Esophagus squamous epithelium (tissue), 5 donors: ENCODE results near the gene AKIRIN2. TPM values are rescaled to one million over a fixed set of nuclear protein-coding genes. Genes with fewer than 3 reads are reported as not detected.

ENCODE experiments used
- DNase-seq: peaks from one replicate; lab custom pipeline; 2025; lab: John Stamatoyannopoulos, UW
- H3K27ac ChIP-seq, 4 donors: fragments of 200-600 bp; sonication (generic); one replicate each; pipeline ENCODE4 v1.5.1; 2016 to 2019; ENCODE audit warnings: mild to moderate bottlenecking in 1 of 4
- H3K27me3 ChIP-seq, 4 donors: fragments of 200-600 bp; sonication (generic); 1 replicate in 3 of 4; 2 replicates in 1 of 4; pipeline versions ENCODE4 v1.5.1 to v1.6.0; 2017 to 2021; ENCODE audit warnings: antibody characterized with exemption in 1 of 4
- H3K36me3 ChIP-seq, 3 donors: fragments of 200-600 bp; sonication (generic); one replicate each; pipeline ENCODE4 v1.5.1; 2016 to 2019
- H3K4me1 ChIP-seq, 3 donors: fragments of 200-600 bp; sonication (generic); one replicate each; pipeline ENCODE4 v1.5.1; 2017 to 2019
- H3K4me3 ChIP-seq, 4 donors: fragments of 200-600 bp; sonication (generic); 1 replicate in 3 of 4; 2 replicates in 1 of 4; pipeline ENCODE4 v1.5.1; 2016 to 2019; ENCODE audit warnings: mild to moderate bottlenecking in 2 of 4, moderate library complexity in 1 of 4
- H3K9me3 ChIP-seq, 3 donors: fragments of 200-600 bp; sonication (generic); one replicate each; pipeline ENCODE4 v1.5.1; 2016 to 2019
- POLR2A ChIP-seq, 4 donors: fragments of 450-650 bp; IDR thresholded peaks; one replicate each; pipeline ENCODE4 v1.6.1; 2017; ENCODE audit warnings: antibody characterized with exemption in 4 of 4, mild to moderate bottlenecking in 4 of 4, moderate library complexity in 3 of 4
- WGBS, 2 donors: methylation state at CpG; one replicate each; pipeline ENCODE4 v1.1.5; 2018; 5-methylcytosine and 5-hydroxymethylcytosine counted together
- intact Hi-C: fragments of 100-400 bp; cut with DNase I; formaldehyde crosslinking; loops from one replicate; pipeline ENCODE4 v1.15.0; 2022
- total RNA-seq, 4 donors: library from RNA; depleted of rRNA; stranded (reverse); fragments of >200 nt; gene quantifications; one replicate each; pipeline ENCODE4 v1.1.0, GENCODE V29; 2016
- TF ChIP-seq, protein P1 (sequence below), 6 experiments: fragments of 450-650 bp in 4 of 6; fragments of 200-600 bp in 2 of 6; sonication (generic) in 2 of 6; IDR thresholded peaks; one replicate each; pipeline ENCODE4 v1.5.1; 2016 to 2019; ENCODE audit warnings: antibody characterized with exemption in 6 of 6, mild to moderate bottlenecking in 4 of 6, moderate library complexity in 4 of 6
- donor health status: DM: yes; HTN: yes; CAD: no.

The AKIRIN2 gene
- total RNA-seq, 4 donors from 2014 or later = 13.8 to 36.7 (median 25.4) TPM

DNA sequence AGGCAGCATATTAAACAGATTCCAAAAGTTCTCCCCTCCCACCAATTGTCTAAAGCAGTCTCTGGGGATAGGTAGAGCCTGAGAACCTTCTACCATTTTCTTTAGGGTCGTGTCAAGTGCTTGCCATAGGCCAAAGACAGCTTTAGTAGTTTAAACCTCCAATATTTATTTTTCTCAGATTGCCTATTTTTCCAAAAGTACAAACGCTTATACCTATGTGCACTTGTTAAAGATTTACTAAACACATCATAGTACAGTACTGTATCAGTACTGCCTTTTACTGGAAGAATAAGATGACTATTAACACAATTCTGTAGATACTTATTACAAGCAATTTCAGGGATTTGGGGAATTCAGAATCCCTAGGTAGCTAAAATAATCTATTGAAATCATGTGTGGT, 29.4 kb downstream of the AKIRIN2 start:
- intact Hi-C loops = no loop called here
- WGBS, 2 donors = 90 to 92% methylated on average over 2 of the region's 2 CpGs
- Histone ChIP-seq H3K4me3 (no peak overlapping the region), H3K27ac (no peak overlapping the region), H3K4me1 (peaks cover 0 to 11% (median 0%) of the 10 kb centered on the region in 3 donors), H3K36me3 (peaks cover 0 to 95% (median 18%) of the 10 kb centered on the region in 3 donors), H3K9me3 (no peaks in the 10 kb centered on the region), H3K27me3 (no peaks in the 10 kb centered on the region)
- DNase-seq = no peak
- TF ChIP-seq, protein P1, sequence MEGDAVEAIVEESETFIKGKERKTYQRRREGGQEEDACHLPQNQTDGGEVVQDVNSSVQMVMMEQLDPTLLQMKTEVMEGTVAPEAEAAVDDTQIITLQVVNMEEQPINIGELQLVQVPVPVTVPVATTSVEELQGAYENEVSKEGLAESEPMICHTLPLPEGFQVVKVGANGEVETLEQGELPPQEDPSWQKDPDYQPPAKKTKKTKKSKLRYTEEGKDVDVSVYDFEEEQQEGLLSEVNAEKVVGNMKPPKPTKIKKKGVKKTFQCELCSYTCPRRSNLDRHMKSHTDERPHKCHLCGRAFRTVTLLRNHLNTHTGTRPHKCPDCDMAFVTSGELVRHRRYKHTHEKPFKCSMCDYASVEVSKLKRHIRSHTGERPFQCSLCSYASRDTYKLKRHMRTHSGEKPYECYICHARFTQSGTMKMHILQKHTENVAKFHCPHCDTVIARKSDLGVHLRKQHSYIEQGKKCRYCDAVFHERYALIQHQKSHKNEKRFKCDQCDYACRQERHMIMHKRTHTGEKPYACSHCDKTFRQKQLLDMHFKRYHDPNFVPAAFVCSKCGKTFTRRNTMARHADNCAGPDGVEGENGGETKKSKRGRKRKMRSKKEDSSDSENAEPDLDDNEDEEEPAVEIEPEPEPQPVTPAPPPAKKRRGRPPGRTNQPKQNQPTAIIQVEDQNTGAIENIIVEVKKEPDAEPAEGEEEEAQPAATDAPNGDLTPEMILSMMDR (IDR thresholded peaks at IDR 0.05) = no peak

DNA sequence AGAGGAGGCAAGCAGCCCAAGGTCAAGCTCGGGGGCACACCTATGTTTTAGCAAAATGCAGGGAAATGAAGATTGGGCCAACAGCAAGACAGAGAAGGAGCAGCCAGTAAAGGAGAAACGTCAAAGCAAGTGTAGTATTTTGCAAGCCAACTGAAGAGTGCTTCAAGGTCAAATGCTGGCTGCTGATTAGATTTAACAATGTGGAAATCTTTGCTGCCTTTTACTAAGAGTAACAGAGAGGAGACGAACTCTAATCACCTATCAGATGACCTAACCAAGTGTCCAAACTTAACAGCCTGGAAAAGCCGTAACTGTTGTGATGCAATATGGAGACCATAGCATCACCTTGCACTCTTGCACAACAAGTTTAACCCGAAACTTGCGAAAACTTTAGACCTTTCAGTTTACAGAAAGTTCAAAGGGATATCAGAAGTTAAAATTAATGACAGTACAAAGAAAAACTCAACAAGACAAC, 30.4 kb downstream of the AKIRIN2 start:
- H3K36me3 ChIP-seq = peaks cover 0 to 91% (median 11%) of the 10 kb centered on the region in 3 donors
- H3K27ac ChIP-seq = no peak overlapping the region
- intact Hi-C loops = no loop called here

DNA sequence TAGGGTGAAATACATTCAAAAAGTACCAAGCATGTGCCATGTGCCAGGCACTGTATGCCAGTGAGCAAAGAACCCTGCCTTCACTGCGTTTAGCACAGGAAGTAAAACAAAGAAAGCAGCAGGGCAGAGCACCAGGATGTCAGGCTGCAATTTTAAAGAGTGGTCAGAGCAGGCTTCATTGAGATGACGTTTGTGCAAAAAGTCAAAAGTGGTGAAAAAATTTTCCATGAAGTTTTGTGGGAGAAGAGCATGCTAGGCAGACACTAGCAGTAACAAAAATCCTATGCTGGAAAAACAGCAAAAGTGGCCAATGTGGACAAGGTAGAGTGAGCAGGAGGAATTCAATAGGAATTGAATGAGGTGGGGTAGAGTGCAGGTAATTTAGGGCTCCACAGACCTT, 31.3 kb downstream of the AKIRIN2 start:
- Histone ChIP-seq H3K4me3 (no peak overlapping the region), H3K27me3 (no peaks in the 10 kb centered on the region), H3K27ac (no peak overlapping the region), H3K36me3 (peaks cover 0 to 82% (median 8%) of the 10 kb centered on the region in 3 donors), H3K4me1 (peaks cover 0 to 11% (median 0%) of the 10 kb centered on the region in 3 donors), H3K9me3 (no peaks in the 10 kb centered on the region)
- intact Hi-C loops = no loop called here
- WGBS, 2 donors = 38 to 49% methylated on average over 2 of the region's 2 CpGs
- no peak for TF ChIP-seq POLR2A (IDR thresholded peaks at IDR 0.05)
- TF ChIP-seq, protein P1 (IDR thresholded peaks at IDR 0.05) = no peak
- no peak for DNase-seq

More for the DNA sequence above, 30.4 kb downstream of the AKIRIN2 start:
- DNase-seq = no peak
- TF ChIP-seq, protein P1 (IDR thresholded peaks at IDR 0.05) = no peak
- TF ChIP-seq POLR2A (IDR thresholded peaks at IDR 0.05) = no peak
- WGBS, 2 donors = 77 to 84% methylated on average over 6 of the region's 6 CpGs
- Histone ChIP-seq H3K9me3 (no peaks in the 10 kb centered on the region), H3K27me3 (no peaks in the 10 kb centered on the region), H3K4me3 (no peak overlapping the region), H3K4me1 (peaks cover 0 to 11% (median 0%) of the 10 kb centered on the region in 3 donors)

DNA sequence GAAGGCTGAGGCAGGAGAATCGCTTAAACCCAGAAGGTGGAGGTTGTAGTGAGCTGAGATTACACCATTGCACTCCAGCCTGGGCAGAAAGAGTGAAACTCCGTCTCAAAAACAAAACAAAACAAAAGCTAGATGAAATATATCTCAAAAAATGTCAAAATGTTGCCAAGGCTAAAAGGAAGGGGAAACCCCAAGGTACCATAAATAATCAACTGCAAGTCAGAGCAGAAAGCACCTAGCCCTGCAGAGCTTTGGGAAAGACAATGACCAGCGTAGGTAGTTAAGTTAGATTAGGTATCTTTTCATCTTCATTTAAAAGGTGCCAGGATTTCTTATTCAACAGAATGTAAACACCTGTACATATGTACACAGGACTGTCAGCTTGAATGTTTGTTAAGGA, 33.0 kb downstream of the AKIRIN2 start:
- H3K36me3 ChIP-seq = peaks cover 0 to 73% (median 8%) of the 10 kb centered on the region in 3 donors

DNA sequence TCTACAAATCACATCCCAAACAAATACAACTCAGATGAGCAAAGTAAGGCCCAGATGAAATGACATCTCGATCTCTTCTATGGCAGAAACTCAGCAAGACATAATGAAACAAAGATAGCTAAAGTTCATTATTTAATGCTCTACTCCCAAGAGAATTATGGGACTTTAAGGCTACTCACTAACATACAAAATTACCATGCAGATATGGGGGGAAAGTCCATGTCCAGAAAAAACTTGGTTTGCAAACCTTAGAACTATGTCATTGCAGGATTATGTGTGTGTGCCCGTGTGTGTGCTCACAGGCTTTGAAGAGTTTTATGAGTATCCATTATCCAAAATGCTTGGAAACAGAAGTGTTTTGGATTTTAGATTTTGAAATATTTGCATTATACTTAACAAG, 34.0 kb downstream of the AKIRIN2 start:
- TF ChIP-seq, protein P1 (IDR thresholded peaks at IDR 0.05) = no peak
- TF ChIP-seq POLR2A (IDR thresholded peaks at IDR 0.05) = no peak
- no peak overlapping the region for H3K27ac ChIP-seq
- H3K4me3 ChIP-seq = no peak overlapping the region
- intact Hi-C loops = no loop called here
- H3K27me3 ChIP-seq = no peaks in the 10 kb centered on the region
- H3K4me1 ChIP-seq = no peaks in the 10 kb centered on the region
- no peak for DNase-seq
- 75 to 86% methylated on average over 2 of the region's 2 CpGs for WGBS, 2 donors
- H3K36me3 ChIP-seq = peaks cover 0 to 70% (median 0%) of the 10 kb centered on the region in 3 donors
- H3K9me3 ChIP-seq = no peaks in the 10 kb centered on the region

More for the DNA sequence above, 33.0 kb downstream of the AKIRIN2 start:
- Histone ChIP-seq H3K27ac (no peak overlapping the region), H3K27me3 (no peaks in the 10 kb centered on the region), H3K4me1 (no peaks in the 10 kb centered on the region), H3K9me3 (no peaks in the 10 kb centered on the region), H3K4me3 (no peak overlapping the region)
- 40 to 48% methylated on average over 3 of the region's 3 CpGs for WGBS, 2 donors
- no peak for DNase-seq
- no peak for TF ChIP-seq POLR2A (IDR thresholded peaks at IDR 0.05)
- TF ChIP-seq, protein P1 (IDR thresholded peaks at IDR 0.05) = no peak
- intact Hi-C loops = no loop called here
